NCI-H345 treated with DMSO at 0.1 percent for 48 hours (cell line): ENCODE data around the gene SNX21.
A peak's percentile ranks its signal among the peaks of the same experiment; 100 is the strongest.
"Not testable (repeated sequence)": the region's sequence is repeated elsewhere in the genome, so short reads cannot be mapped to it uniquely, and the experiment has no call there.

Experiments
- DNase-seq: peaks from one replicate; lab custom pipeline; 2025; ENCODE audit not compliant: unreplicated experiment; lab: John Stamatoyannopoulos, UW

The SNX21 gene

GRCh38 chr20:45822857-45823256, 10.7 kb upstream of the SNX21 start:
- no peak for DNase-seq

- no peak for DNase-seq
Measured at GRCh38 chr20:45823949-45824835, 9.4 kb upstream of the SNX21 start.

- no peak for DNase-seq
Measured at GRCh38 chr20:45826381-45827019, 7.1 kb upstream of the SNX21 start.

GRCh38 chr20:45827030-45827652, 6.5 kb upstream of the SNX21 start, which contains the start of gene TNNC2:
Gene TNNC2, minus strand, starts transcription at chr20:45827312. Its CDS starts 64 bp downstream, at chr20:45827248.
- DNase-seq = no peak

GRCh38 chr20:45827712-45828111, 5.9 kb upstream of the SNX21 start:
- DNase-seq = no peak

- DNase-seq = no peak
Measured at GRCh38 chr20:45828589-45828988, 5.0 kb upstream of the SNX21 start.

GRCh38 chr20:45829673-45830106, 3.9 kb upstream of the SNX21 start:
- not testable (repeated sequence) for DNase-seq

- no peak for DNase-seq
Measured at GRCh38 chr20:45832619-45833018, 980 bp upstream of the SNX21 start.

- DNase-seq = peak; percentile 66
Measured at GRCh38 chr20:45833883-45834796, 541 bp downstream of the SNX21 start.

GRCh38 chr20:45834797-45835161, 1.2 kb downstream of the SNX21 start:
- DNase-seq = no peak

- no peak for DNase-seq
Measured at GRCh38 chr20:45835329-45835765, 1.7 kb downstream of the SNX21 start.

- no peak for DNase-seq
Measured at GRCh38 chr20:45835825-45836224, 2.2 kb downstream of the SNX21 start.

- no peak for DNase-seq
Measured at GRCh38 chr20:45836841-45837240, 3.2 kb downstream of the SNX21 start.

- no peak for DNase-seq
Measured at GRCh38 chr20:45840700-45841198, 7.2 kb downstream of the SNX21 start.

- no peak for DNase-seq
Measured at GRCh38 chr20:45841407-45842129, 8.0 kb downstream of the SNX21 start.

- DNase-seq = no peak
Measured at GRCh38 chr20:45842169-45842812, 8.7 kb downstream of the SNX21 start.

GRCh38 chr20:45843506-45843905, 9.9 kb downstream of the SNX21 start:
- no peak for DNase-seq

GRCh38 chr20:45845452-45845851, 11.9 kb downstream of the SNX21 start:
- DNase-seq = no peak

- no peak for DNase-seq
Measured at GRCh38 chr20:45848421-45848820, 14.8 kb downstream of the SNX21 start.
